Activated CD4-positive, alpha-beta memory T cell treated with anti-CD3 and anti-CD28 coated beads for 36 hours (primary cell): Measurements from ENCODE around the gene TRIOBP. TPM values are rescaled to one million over a fixed set of nuclear protein-coding genes. Genes with fewer than 3 reads are reported as not detected.
A peak's percentile ranks its signal among the peaks of the same experiment; 100 is the strongest.

Source experiments
- CTCF ChIA-PET: fragments of 350-600 bp; sonication (Branson Sonifier 250); formaldehyde crosslinking; loops from one replicate; lab custom pipeline; 2021; ENCODE audit warnings: antibody characterized with exemption, inconsistent platforms; lab: Charles Lee
- POLR2A ChIA-PET: fragments of 350-600 bp; sonication (Branson Sonifier 250); formaldehyde crosslinking; loops from one replicate; lab custom pipeline; 2021; ENCODE audit warnings: antibody characterized with exemption; lab: Charles Lee
- DNase-seq: peaks from one replicate; pipeline ENCODE4 v3.0.0-alpha.2; 2020
- H3K27ac Mint-ChIP-seq: one replicate; pipeline ENCODE4 v1.8.0; 2021; ENCODE audit warnings: mixed read lengths
- H3K27me3 Mint-ChIP-seq: one replicate; pipeline ENCODE4 v1.8.0; 2021; ENCODE audit warnings: mixed read lengths
- H3K36me3 Mint-ChIP-seq: one replicate; pipeline ENCODE4 v1.8.0; 2021; ENCODE audit warnings: mixed read lengths
- H3K4me1 Mint-ChIP-seq: one replicate; pipeline ENCODE4 v1.8.0; 2021; ENCODE audit warnings: low read depth, mixed read lengths
- H3K4me3 Mint-ChIP-seq: one replicate; pipeline ENCODE4 v1.8.0; 2021; ENCODE audit warnings: mild to moderate bottlenecking, mixed read lengths
- H3K9me3 Mint-ChIP-seq: one replicate; pipeline ENCODE4 v1.8.0; 2021; ENCODE audit warnings: mixed read lengths
- intact Hi-C: fragments of 100-400 bp; cut with micrococcal nuclease; formaldehyde crosslinking; loops from one replicate; pipeline ENCODE4 v1.15.1; 2023
- total RNA-seq, 2 experiments: library from RNA; stranded (reverse); gene quantifications; one replicate each; pipeline ENCODE4 v1.2.3, GENCODE V29; 2021

Gene TRIOBP
- total RNA-seq, 2 experiments from 2014 or later: 25.0 to 26.8 TPM

DNA sequence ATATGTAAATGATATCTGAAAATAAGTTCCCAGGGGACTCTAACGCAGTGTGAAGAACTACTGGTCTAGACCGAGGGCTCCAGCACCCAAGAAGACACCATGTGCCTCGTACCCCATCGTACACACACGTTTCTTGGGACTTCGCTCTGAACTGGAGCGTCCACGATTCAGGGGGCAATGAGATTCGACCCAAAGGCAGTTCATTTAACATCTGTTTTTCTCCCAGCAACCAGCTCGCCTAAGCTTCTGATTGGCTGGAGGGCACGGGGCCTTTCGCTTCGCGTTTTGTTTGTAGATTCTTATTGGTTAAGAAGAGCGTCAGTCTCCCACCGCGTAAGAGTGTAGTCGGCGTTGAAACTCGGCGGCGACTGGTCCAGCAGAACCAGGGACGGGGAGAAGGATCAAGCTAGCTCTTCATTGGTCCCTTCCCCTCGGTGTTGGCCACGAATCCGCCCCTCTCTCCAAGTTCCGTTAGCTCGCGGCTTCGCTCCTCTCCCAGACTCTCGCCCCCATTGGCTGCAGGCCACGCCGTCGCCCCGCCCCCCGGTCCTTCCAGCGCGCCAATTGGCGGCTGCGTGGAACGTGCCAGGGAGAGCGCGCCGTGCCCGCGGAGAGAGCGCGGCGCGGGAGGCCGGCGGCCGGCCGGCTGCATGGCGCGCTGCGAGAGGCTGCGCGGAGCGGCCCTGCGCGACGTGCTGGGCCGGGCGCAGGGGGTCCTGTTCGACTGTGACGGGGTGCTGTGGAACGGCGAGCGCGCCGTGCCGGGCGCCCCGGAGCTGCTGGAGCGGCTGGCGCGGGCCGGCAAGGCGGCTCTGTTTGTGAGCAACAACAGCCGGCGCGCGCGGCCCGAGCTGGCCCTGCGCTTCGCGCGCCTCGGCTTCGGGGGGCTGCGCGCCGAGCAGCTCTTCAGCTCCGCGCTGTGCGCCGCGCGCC lies 38.4 kb upstream of the TRIOBP start, which contains the start of gene PDXP:
TSS of gene PDXP (plus strand) at position 591 of the 933 bp plus-strand sequence. CDS start at position 651, 60 bp downstream.
- peaks cover 10% of the 10 kb centered on the region for H3K36me3 Mint-ChIP-seq
- H3K4me3 Mint-ChIP-seq: peak within 1 kb of the TSS; percentile 87
- peak; percentile 98 for DNase-seq
- peak within 1 kb of the TSS; percentile 72 for H3K27ac Mint-ChIP-seq
- CTCF ChIA-PET: interaction anchor here (0.8 to 14.0 kb wide), 8 partner anchors 10 to 50 kb away, joined by 3 to 184 read pairs (median 13); partner anchors contain the start of genes GGA1 and LGALS1
- peaks cover 31% of the 10 kb centered on the region for H3K4me1 Mint-ChIP-seq
- no peaks in the 10 kb centered on the region for H3K9me3 Mint-ChIP-seq
- POLR2A ChIA-PET: interaction anchor here (0.6 to 4.5 kb wide), 14 partner anchors 8 to 210 kb away, joined by 3 to 30 read pairs (median 4); partner anchors contain the start of genes GGA1, LGALS1 and SH3BP1
- H3K27me3 Mint-ChIP-seq: no peaks in the 10 kb centered on the region
- intact Hi-C loops: loop anchor here (1.0 to 2.0 kb wide), 3 partner anchors 16 to 50 kb away; partner anchors contain the start of gene GGA1

DNA sequence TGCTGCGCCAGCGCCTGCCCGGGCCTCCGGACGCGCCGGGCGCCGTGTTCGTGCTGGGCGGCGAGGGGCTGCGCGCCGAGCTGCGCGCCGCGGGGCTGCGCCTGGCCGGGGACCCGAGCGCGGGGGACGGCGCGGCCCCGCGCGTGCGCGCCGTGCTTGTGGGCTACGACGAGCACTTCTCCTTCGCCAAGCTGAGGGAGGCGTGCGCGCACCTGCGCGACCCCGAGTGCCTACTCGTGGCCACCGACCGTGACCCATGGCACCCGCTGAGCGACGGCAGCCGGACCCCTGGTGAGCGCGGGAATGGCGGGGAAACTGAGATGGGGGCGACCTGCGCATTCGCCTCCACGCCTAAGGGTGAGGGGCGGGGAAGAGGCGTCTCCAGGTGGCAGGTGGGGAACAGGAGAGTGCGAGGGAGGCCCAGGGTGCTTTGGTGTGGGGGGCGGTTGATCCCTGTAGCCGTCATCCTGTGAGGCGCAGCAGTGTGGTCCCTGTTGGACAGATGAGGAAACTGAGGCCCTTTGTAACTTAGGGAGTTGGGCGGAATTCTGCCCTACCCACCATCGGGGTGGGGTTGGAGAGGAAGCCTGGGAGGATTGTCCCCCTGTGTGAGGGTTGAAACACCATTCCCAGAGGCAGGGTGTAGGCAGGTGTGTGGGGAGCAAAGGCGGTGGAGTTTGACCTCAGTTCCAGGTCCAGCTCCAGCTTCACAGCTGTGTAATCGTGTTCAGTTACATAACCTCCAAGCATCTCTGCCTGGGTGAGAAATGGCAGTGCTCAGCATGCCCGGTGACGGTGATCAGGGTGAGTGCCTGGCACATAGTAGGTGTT lies 37.6 kb upstream of the TRIOBP start:
- no peaks in the 10 kb centered on the region for H3K9me3 Mint-ChIP-seq
- POLR2A ChIA-PET: interaction anchor here (0.6 to 4.5 kb wide), 9 partner anchors 12 to 97 kb away, joined by 3 to 30 read pairs (median 5); partner anchors contain the start of gene LGALS1
- H3K36me3 Mint-ChIP-seq: peaks cover 6% of the 10 kb centered on the region
- peak; percentile 27 for DNase-seq
- CTCF ChIA-PET: interaction anchor here (1.2 to 14.0 kb wide), 6 partner anchors 17 to 51 kb away, joined by 3 to 184 read pairs (median 22); partner anchors contain the start of genes GGA1, LGALS1 and NOL12
- H3K4me1 Mint-ChIP-seq: peaks cover 31% of the 10 kb centered on the region
- H3K27me3 Mint-ChIP-seq: no peaks in the 10 kb centered on the region
- H3K27ac Mint-ChIP-seq: no peak overlapping the region
- H3K4me3 Mint-ChIP-seq: peak overlapping the region; percentile 87
- intact Hi-C loops: loop anchor here (2.0 kb wide), 1 partner anchor 16 kb away; no protein-coding TSS in a partner anchor

DNA sequence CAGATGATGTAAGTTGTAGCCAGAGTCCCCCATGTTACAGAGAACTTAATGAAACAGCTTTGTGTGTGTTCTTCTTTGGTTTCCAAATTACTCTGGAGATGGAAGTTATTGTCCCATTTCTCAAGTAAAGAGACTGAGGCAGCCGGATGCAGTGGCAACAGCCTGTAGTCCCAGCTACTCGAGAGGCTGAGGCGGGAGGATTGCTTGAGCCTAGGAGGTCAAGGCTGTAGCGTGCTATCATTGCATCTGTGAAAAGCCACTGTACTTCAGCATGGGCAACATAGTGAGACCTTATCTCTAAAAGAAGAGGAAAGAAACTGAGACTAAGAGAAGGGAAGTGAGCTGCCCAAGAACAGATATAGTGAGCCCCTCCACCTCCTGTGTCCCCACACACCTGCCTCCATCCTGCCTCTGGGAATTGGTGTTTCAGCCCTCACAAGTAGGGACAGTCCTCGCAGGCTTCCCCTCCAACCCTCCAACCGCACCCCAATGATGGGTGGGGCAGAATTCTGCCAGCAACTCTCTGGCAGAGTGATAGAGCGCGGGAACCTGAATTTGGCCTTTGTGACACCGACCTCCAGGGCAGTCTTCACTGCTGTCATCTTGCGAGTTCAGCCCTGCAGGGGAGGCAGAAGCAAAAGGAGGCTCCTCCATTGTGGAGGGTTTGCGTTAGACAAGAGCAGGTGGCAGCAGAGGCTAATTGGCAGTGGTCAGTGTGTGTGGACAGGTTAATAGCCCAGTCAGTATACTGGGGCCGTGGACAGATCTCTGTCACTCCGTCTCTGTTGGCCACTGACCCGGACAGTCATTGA lies 36.7 kb upstream of the TRIOBP start:
- peak overlapping the region; percentile 87 for H3K4me3 Mint-ChIP-seq
- peaks cover 6% of the 10 kb centered on the region for H3K36me3 Mint-ChIP-seq
- no peaks in the 10 kb centered on the region for H3K27me3 Mint-ChIP-seq
- no peaks in the 10 kb centered on the region for H3K9me3 Mint-ChIP-seq
- no peak overlapping the region for H3K27ac Mint-ChIP-seq
- POLR2A ChIA-PET: interaction anchor here (0.6 to 4.5 kb wide), 4 partner anchors 11 to 98 kb away, joined by 3 to 30 read pairs (median 6); partner anchors contain the start of gene LGALS1
- CTCF ChIA-PET: interaction anchor here (1.2 to 14.0 kb wide), 7 partner anchors 15 to 52 kb away, joined by 3 to 184 read pairs (median 7); partner anchors contain the start of genes GGA1, LGALS1 and NOL12
- peaks cover 31% of the 10 kb centered on the region for H3K4me1 Mint-ChIP-seq
- no peak for DNase-seq
- intact Hi-C loops: loop anchor here (2.0 kb wide), 1 partner anchor 17 kb away; no protein-coding TSS in a partner anchor

GRCh38 chr22:37660709-37661045 lies 36.2 kb upstream of the TRIOBP start:
- intact Hi-C loops: no loop called here
- Mint-ChIP-seq H3K4me1 (peaks cover 31% of the 10 kb centered on the region), H3K27me3 (no peaks in the 10 kb centered on the region), H3K36me3 (peaks cover 7% of the 10 kb centered on the region), H3K27ac (no peak overlapping the region), H3K4me3 (peak overlapping the region; percentile 17), H3K9me3 (no peaks in the 10 kb centered on the region)
- ChIA-PET CTCF (interaction anchor here (1.0 to 14.0 kb wide), 8 partner anchors 11 to 53 kb away, joined by 3 to 184 read pairs (median 6); partner anchors contain the start of genes GGA1, LGALS1 and NOL12), POLR2A (interaction anchor here (1.1 to 1.9 kb wide), 2 partner anchors 11 to 15 kb away, joined by 3 to 9 read pairs; partner anchors contain the start of gene LGALS1)
- no peak for DNase-seq

DNA sequence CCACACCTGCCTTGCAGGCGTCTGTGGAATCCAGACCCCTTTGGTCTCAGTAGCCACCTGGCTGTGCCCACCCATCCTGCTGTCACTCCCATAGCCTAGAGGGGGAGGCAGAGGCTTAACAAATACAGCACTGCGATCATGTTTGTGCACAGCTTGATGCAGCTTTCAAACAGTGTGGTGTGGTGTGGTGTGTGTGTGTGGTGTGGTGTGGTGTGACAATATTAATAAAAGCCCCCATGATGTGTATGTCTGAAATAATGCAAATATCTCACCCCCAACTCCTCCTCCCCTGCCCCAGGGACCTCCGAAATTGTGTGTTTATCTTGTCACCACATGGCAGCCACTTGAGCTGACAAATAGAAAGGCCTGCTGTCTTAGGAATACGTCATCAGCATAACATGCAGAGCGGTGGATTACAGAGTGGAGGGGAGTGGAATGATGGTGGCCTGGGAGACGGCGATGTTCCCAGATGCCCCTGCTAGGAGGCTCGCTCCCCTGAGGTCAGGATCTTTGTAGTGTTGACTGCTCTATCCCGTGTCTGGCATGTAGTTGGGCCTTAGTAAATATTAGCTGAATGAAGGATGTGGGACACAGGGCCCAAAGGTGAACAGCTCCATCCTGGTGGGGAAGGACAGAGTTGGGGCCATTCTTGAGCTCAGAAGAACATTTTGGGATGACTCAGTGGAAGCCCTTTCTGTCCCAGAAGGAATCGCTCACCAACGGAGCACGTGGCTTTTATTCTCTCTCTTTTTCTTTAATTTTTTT lies 35.5 kb upstream of the TRIOBP start:
- POLR2A ChIA-PET: interaction anchor here (1.1 to 1.9 kb wide), 2 partner anchors 10 to 14 kb away, joined by 3 to 9 read pairs; partner anchors contain the start of gene LGALS1
- Mint-ChIP-seq H3K4me3 (no peak overlapping the region), H3K4me1 (peaks cover 31% of the 10 kb centered on the region), H3K27ac (no peak overlapping the region), H3K36me3 (peaks cover 12% of the 10 kb centered on the region), H3K27me3 (no peaks in the 10 kb centered on the region), H3K9me3 (no peaks in the 10 kb centered on the region)
- no peak for DNase-seq
- intact Hi-C loops: no loop called here
- CTCF ChIA-PET: interaction anchor here (0.8 to 14.0 kb wide), 8 partner anchors 10 to 94 kb away, joined by 4 to 184 read pairs (median 6); partner anchors contain the start of gene LGALS1

DNA sequence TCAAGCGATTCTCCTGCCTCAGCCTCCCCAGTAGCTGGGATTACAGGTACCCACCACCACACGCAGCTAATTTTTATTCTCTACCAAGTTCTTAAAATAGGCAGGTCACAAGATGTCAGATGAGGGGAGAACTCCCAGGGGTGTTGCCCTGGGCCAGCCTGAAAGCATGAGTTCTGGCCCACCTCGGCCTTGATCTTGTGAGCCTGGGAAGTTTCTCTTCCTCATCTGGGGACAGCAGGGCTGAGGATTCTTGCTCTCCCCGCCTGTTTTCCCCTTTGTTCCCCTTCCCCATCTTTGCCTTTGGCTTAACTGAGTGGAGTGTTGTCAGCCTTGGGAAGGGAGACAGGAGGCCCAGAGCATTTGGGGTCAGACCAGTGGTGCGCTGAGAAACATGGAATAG lies 34.8 kb upstream of the TRIOBP start:
- ChIA-PET CTCF (interaction anchor here (0.8 to 14.0 kb wide), 7 partner anchors 10 to 95 kb away, joined by 4 to 184 read pairs (median 6); partner anchors contain the start of gene LGALS1), POLR2A (interaction anchor here (1.9 kb wide), 1 partner anchor 13 kb away, joined by 9 read pairs; the partner anchor contains the start of gene LGALS1)
- H3K9me3 Mint-ChIP-seq: no peaks in the 10 kb centered on the region
- no peaks in the 10 kb centered on the region for H3K27me3 Mint-ChIP-seq
- no peak overlapping the region for H3K27ac Mint-ChIP-seq
- intact Hi-C loops: no loop called here
- peaks cover 31% of the 10 kb centered on the region for H3K4me1 Mint-ChIP-seq
- H3K4me3 Mint-ChIP-seq: no peak overlapping the region
- no peak for DNase-seq
- H3K36me3 Mint-ChIP-seq: peaks cover 14% of the 10 kb centered on the region

- H3K4me3 Mint-ChIP-seq: no peak overlapping the region
- DNase-seq: no peak
- intact Hi-C loops: no loop called here
- H3K27me3 Mint-ChIP-seq: no peaks in the 10 kb centered on the region
- ChIA-PET CTCF (interaction anchor here (0.8 to 14.0 kb wide), 3 partner anchors 13 to 27 kb away, joined by 3 to 184 read pairs (median 3); no protein-coding TSS in a partner anchor), POLR2A (interaction anchor here (0.6 to 1.3 kb wide), 3 partner anchors 13 to 726 kb away, joined by 3 read pairs; no protein-coding TSS in a partner anchor)
- H3K27ac Mint-ChIP-seq: no peak overlapping the region
- peaks cover 14% of the 10 kb centered on the region for H3K36me3 Mint-ChIP-seq
- H3K9me3 Mint-ChIP-seq: no peaks in the 10 kb centered on the region
- H3K4me1 Mint-ChIP-seq: peaks cover 25% of the 10 kb centered on the region
Observed at GRCh38 chr22:37663521-37664140, 33.2 kb upstream of the TRIOBP start.

DNA sequence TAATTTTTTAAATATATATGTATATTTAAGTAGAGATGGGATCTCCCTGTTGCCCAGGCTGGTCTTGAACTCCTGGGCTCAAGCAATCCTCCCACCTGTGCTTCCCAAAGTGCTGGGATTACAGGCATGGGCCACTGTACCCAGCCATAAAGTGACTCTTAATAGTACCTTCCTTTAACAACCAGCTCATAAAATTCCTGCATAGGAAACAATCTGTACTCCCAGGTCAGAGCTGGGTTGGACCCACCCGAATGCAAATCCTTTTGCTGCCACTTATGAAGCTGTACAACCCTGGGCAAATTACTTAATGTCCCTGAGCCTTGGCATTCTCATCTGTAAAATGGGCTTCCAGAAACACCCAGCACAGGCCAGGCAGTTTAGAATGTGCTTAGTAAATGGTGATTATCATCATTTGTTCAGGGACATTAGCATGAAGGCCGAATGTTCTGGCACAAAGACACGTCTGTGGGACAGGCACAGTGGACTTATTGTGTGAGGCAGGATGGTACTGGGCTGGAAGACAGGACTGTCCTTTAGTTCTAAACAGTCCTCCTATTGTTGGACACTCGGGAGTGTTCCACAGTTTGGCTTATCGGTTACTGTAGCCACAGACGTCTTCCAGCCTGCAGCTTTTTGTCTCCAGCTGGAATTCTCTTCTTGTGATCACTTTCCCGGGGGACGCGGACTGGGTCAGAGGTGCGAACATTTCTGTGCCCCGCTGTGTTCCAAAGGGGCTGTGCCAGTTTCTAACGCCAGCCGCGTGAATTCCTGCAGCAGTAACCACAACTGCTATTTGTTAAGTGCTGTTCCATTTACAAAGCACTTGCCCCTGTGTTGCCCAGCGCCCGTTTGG lies 32.4 kb upstream of the TRIOBP start:
- Mint-ChIP-seq H3K9me3 (no peaks in the 10 kb centered on the region), H3K4me3 (no peak overlapping the region), H3K27me3 (no peaks in the 10 kb centered on the region), H3K36me3 (peaks cover 14% of the 10 kb centered on the region), H3K4me1 (peaks cover 24% of the 10 kb centered on the region), H3K27ac (no peak overlapping the region)
- intact Hi-C loops: no loop called here
- ChIA-PET CTCF (interaction anchor here (1.0 to 1.4 kb wide), 2 partner anchors 17 to 28 kb away, joined by 3 read pairs; no protein-coding TSS in a partner anchor), POLR2A (interaction anchor here (0.6 to 1.3 kb wide), 3 partner anchors 12 to 725 kb away, joined by 3 read pairs; no protein-coding TSS in a partner anchor)
- no peak for DNase-seq

GRCh38 chr22:37665487-37665886 lies 31.4 kb upstream of the TRIOBP start:
- POLR2A ChIA-PET: no interaction called here
- Mint-ChIP-seq H3K9me3 (no peaks in the 10 kb centered on the region), H3K4me3 (no peak overlapping the region), H3K4me1 (peaks cover 16% of the 10 kb centered on the region), H3K36me3 (peaks cover 14% of the 10 kb centered on the region), H3K27ac (no peak overlapping the region), H3K27me3 (no peaks in the 10 kb centered on the region)
- DNase-seq: no peak
- CTCF ChIA-PET: no interaction called here
- intact Hi-C loops: no loop called here
